B cell (primary cell): ENCODE data around the gene AAR2. TPM values are rescaled to one million over a fixed set of nuclear protein-coding genes. Genes with fewer than 3 reads are reported as not detected.

Source experiments
- ATAC-seq: fragments of 200-7000 bp; cut with Tn5 transposase; one replicate; pipeline ENCODE4 v1.10.0; 2021; ENCODE audit warnings: low read depth, mild to moderate bottlenecking, moderate number of reproducible peaks, moderate library complexity
- CTCF ChIA-PET: fragments of 350-600 bp; sonication (Branson Sonifier 250); formaldehyde crosslinking; loops from one replicate; lab custom pipeline; 2021; ENCODE audit warnings: antibody characterized with exemption, inconsistent platforms; lab: Charles Lee
- POLR2A ChIA-PET: fragments of 350-600 bp; sonication (Branson Sonifier 250); formaldehyde crosslinking; loops from one replicate; lab custom pipeline; 2021; ENCODE audit warnings: antibody characterized with exemption; lab: Charles Lee
- DNase-seq: peaks from one replicate; pipeline ENCODE4 v3.0.0; 2013
- H2AFZ ChIP-seq: 2 replicates; pipeline ENCODE4 v1.6.1; 2012; ENCODE audit warnings: mild to moderate bottlenecking, low read depth, low read length; ENCODE audit not compliant: insufficient read depth, poor library complexity, severe bottlenecking
- H3K27ac ChIP-seq, 2 donors: 1 replicate in 1 of 2; 2 replicates in 1 of 2; pipeline ENCODE4 v1.5.1; 2012 to 2013; ENCODE audit warnings: low read length in 2 of 2, mild to moderate bottlenecking in 2 of 2, moderate library complexity in 1 of 2
- H3K27me3 ChIP-seq, 4 experiments: fragments of 200-600 bp in 1 of 4; sonication (generic) in 1 of 4; replicated peaks in 1 of 4; 1 replicate in 2 of 4; 2 replicates in 2 of 4; pipeline versions ENCODE4 v1.6.1 to v1.7.0; 2013 to 2016; ENCODE audit warnings: low read length in 3 of 4, mild to moderate bottlenecking in 2 of 4, mixed read lengths in 1 of 4, moderate library complexity in 1 of 4; ENCODE audit not compliant: insufficient read depth in 4 of 4, control insufficient read depth in 3 of 4; ENCODE audit errors: control extremely low read depth in 1 of 4
- H3K36me3 ChIP-seq, 2 experiments: replicated peaks in 1 of 2; 1 replicate in 1 of 2; 2 replicates in 1 of 2; pipeline versions ENCODE4 v1.6.1 to v1.7.1; 2013; ENCODE audit warnings: low read length in 1 of 2; ENCODE audit not compliant: insufficient read depth in 2 of 2, control insufficient read depth in 1 of 2; ENCODE audit errors: control extremely low read depth in 1 of 2, extremely low read depth in 1 of 2
- H3K4me1 ChIP-seq, 2 donors: fragments of 200-600 bp in 1 of 2; sonication (generic) in 1 of 2; 1 replicate in 1 of 2; 2 replicates in 1 of 2; pipeline versions ENCODE4 v1.5.1 to v1.6.1; 2013 to 2017; ENCODE audit warnings: low read length in 2 of 2; ENCODE audit not compliant: control insufficient read depth in 2 of 2, insufficient read depth in 2 of 2
- H3K4me2 ChIP-seq: replicated peaks from 2 replicates; pipeline ENCODE3; 2012; ENCODE audit warnings: mild to moderate bottlenecking, low read depth, low read length; ENCODE audit not compliant: poor library complexity, severe bottlenecking
- H3K4me3 ChIP-seq, 5 experiments: fragments of 200-600 bp in 1 of 5; sonication (generic) in 1 of 5; 1 replicate in 3 of 5; 2 replicates in 2 of 5; pipeline versions ENCODE4 v1.5.1 to v1.7.0; 2011 to 2016; ENCODE audit warnings: low read length in 4 of 5, mild to moderate bottlenecking in 4 of 5, low read depth in 2 of 5, control low read depth in 1 of 5, moderate library complexity in 1 of 5; ENCODE audit not compliant: insufficient read depth in 1 of 5; ENCODE audit errors: control extremely low read depth in 1 of 5, extremely low read depth in 1 of 5
- H3K79me2 ChIP-seq: fragments of 200-600 bp; sonication (generic); one replicate; pipeline ENCODE4 v1.6.0; 2016; ENCODE audit warnings: low read length; ENCODE audit not compliant: control insufficient read depth, insufficient read depth
- H3K9ac ChIP-seq: fragments of 200-600 bp; sonication (generic); 2 replicates; pipeline ENCODE4 v1.6.1; 2017; ENCODE audit warnings: mild to moderate bottlenecking, low read length, moderate library complexity
- H3K9me3 ChIP-seq, 3 donors: one replicate each; pipeline versions ENCODE4 v1.6.1 to v1.7.1; 2013; ENCODE audit warnings: low read length in 2 of 3; ENCODE audit not compliant: control insufficient read depth in 2 of 3, insufficient read depth in 1 of 3; ENCODE audit errors: control extremely low read depth in 1 of 3
- H4K20me1 ChIP-seq: 2 replicates; pipeline ENCODE4 v1.6.0; 2012; ENCODE audit warnings: mild to moderate bottlenecking, low read length; ENCODE audit not compliant: insufficient read depth, control insufficient read depth, poor library complexity, severe bottlenecking
- H3K27ac Mint-ChIP-seq: one replicate; pipeline ENCODE4 v1.8.0; 2021; ENCODE audit warnings: mixed read lengths
- H3K27me3 Mint-ChIP-seq: one replicate; pipeline ENCODE4 v1.8.0; 2021; ENCODE audit warnings: mixed read lengths
- H3K4me1 Mint-ChIP-seq: one replicate; pipeline ENCODE4 v1.8.0; 2021; ENCODE audit warnings: mixed read lengths
- H3K4me3 Mint-ChIP-seq: one replicate; pipeline ENCODE4 v1.8.0; 2021; ENCODE audit warnings: mixed read lengths
- H3K9me3 Mint-ChIP-seq: one replicate; pipeline ENCODE4 v1.8.0; 2022; ENCODE audit warnings: mixed read lengths; ENCODE audit not compliant: insufficient read depth
- CTCF ChIP-seq: fragments of 200-600 bp; IDR thresholded peaks from one replicate; pipeline ENCODE4 v1.8.0; 2022; ENCODE audit warnings: antibody characterized with exemption, mild to moderate bottlenecking
- EZH2 ChIP-seq: IDR thresholded peaks from 2 replicates; pipeline ENCODE4 v1.6.1; 2012; ENCODE audit warnings: borderline replicate concordance, low read depth, mild to moderate bottlenecking, moderate library complexity, low read length; ENCODE audit not compliant: insufficient read depth, poor library complexity, severe bottlenecking
- WGBS: methylation state at CpG from one replicate; pipeline ENCODE4 v1.1.5; 2013; ENCODE audit warnings: missing lambda C conversion rate; ENCODE audit not compliant: insufficient coverage; 5-methylcytosine and 5-hydroxymethylcytosine counted together
- intact Hi-C: fragments of 100-400 bp; cut with micrococcal nuclease; formaldehyde crosslinking; loops from one replicate; pipeline ENCODE4 v1.10.0; 2022
- polyA plus RNA-seq: library from polyadenylated mRNA; depleted of rRNA; stranded (reverse); fragments of >200 nt; gene quantifications from 2 replicates; pipeline ENCODE4 v1.2.3, GENCODE V29; 2012
- total RNA-seq, 2 donors: library from RNA; stranded (reverse); fragments of 120-200 nt in 1 of 2; gene quantifications; 1 replicate in 1 of 2; 2 replicates in 1 of 2; pipeline versions ENCODE4 v1.2.3 to v1.2.4, GENCODE V29; 2013 to 2022

AAR2 gene
- total and polyA plus RNA-seq, 2 donors (not counting 1 experiment from before 2014, with no cell fraction given), result 10.3 to 21.3 TPM

GRCh38 chr20:36298061-36298460, 61.8 kb downstream of the AAR2 start:
- TF ChIP-seq EZH2, result no peak
- TF ChIP-seq CTCF, result no peak
- no peak overlapping the region for H3K9ac ChIP-seq
- H3K9me3 ChIP-seq, result peaks cover 0 to 4% (median 0%) of the 10 kb centered on the region in 3 donors
- Mint-ChIP-seq H3K4me3 (no peak overlapping the region), H3K27me3 (peaks cover 65% of the 10 kb centered on the region), H3K4me1 (no peaks in the 10 kb centered on the region), H3K9me3 (no peaks in the 10 kb centered on the region), H3K27ac (no peak overlapping the region)
- H3K27ac ChIP-seq, result no peak overlapping the region
- intact Hi-C loops, result no loop called here
- no peak for ATAC-seq
- no peaks in the 10 kb centered on the region for H3K36me3 ChIP-seq
- no peak overlapping the region for H2AFZ ChIP-seq
- H3K4me2 ChIP-seq, result no peak overlapping the region
- no peak for DNase-seq
- H4K20me1 ChIP-seq, result no peaks in the 10 kb centered on the region
- CTCF ChIA-PET, result no interaction called here
- H3K27me3 ChIP-seq, result peaks cover 0 to 42% (median 5%) of the 10 kb centered on the region in 4 experiments
- no peak overlapping the region for H3K4me3 ChIP-seq
- WGBS, result 78% methylated on average over 3 of the region's 3 CpGs
- no peaks in the 10 kb centered on the region for H3K79me2 ChIP-seq
- POLR2A ChIA-PET, result no interaction called here
- H3K4me1 ChIP-seq, result no peaks in the 10 kb centered on the region

- 88% methylated on average over 8 of the region's 11 CpGs for WGBS
- H3K27ac Mint-ChIP-seq, result no peak overlapping the region
Observed at GRCh38 chr20:36298795-36299339, 62.6 kb downstream of the AAR2 start.

More at GRCh38 chr20:36298795-36299339, 62.6 kb downstream of the AAR2 start:
- Histone ChIP-seq H3K4me2 (no peak overlapping the region), H3K9ac (no peak overlapping the region), H3K27ac (no peak overlapping the region), H3K27me3 (peaks cover 0 to 49% (median 8%) of the 10 kb centered on the region in 4 experiments), H3K79me2 (no peaks in the 10 kb centered on the region), H4K20me1 (no peaks in the 10 kb centered on the region), H2AFZ (no peak overlapping the region), H3K4me3 (no peak overlapping the region), H3K9me3 (peaks cover 0 to 4% (median 0%) of the 10 kb centered on the region in 3 donors), H3K36me3 (no peaks in the 10 kb centered on the region), H3K4me1 (no peaks in the 10 kb centered on the region)
- CTCF ChIA-PET, result no interaction called here
- H3K4me3 Mint-ChIP-seq, result no peak overlapping the region
- intact Hi-C loops, result no loop called here
- peaks cover 2% of the 10 kb centered on the region for H3K4me1 Mint-ChIP-seq
- ATAC-seq (no peak), DNase-seq (no peak)
- no peaks in the 10 kb centered on the region for H3K9me3 Mint-ChIP-seq
- POLR2A ChIA-PET, result no interaction called here
- H3K27me3 Mint-ChIP-seq, result peaks cover 73% of the 10 kb centered on the region
- TF ChIP-seq CTCF, result no peak
- TF ChIP-seq EZH2, result no peak
